ENCODE measurements around the gene MACF1. TPM values are rescaled to one million over a fixed set of nuclear protein-coding genes. Genes with fewer than 3 reads are reported as not detected.
"Not testable (repeated sequence)": the region's sequence is repeated elsewhere in the genome, so short reads cannot be mapped to it uniquely, and the experiment has no call there.

Gene MACF1, protein sequence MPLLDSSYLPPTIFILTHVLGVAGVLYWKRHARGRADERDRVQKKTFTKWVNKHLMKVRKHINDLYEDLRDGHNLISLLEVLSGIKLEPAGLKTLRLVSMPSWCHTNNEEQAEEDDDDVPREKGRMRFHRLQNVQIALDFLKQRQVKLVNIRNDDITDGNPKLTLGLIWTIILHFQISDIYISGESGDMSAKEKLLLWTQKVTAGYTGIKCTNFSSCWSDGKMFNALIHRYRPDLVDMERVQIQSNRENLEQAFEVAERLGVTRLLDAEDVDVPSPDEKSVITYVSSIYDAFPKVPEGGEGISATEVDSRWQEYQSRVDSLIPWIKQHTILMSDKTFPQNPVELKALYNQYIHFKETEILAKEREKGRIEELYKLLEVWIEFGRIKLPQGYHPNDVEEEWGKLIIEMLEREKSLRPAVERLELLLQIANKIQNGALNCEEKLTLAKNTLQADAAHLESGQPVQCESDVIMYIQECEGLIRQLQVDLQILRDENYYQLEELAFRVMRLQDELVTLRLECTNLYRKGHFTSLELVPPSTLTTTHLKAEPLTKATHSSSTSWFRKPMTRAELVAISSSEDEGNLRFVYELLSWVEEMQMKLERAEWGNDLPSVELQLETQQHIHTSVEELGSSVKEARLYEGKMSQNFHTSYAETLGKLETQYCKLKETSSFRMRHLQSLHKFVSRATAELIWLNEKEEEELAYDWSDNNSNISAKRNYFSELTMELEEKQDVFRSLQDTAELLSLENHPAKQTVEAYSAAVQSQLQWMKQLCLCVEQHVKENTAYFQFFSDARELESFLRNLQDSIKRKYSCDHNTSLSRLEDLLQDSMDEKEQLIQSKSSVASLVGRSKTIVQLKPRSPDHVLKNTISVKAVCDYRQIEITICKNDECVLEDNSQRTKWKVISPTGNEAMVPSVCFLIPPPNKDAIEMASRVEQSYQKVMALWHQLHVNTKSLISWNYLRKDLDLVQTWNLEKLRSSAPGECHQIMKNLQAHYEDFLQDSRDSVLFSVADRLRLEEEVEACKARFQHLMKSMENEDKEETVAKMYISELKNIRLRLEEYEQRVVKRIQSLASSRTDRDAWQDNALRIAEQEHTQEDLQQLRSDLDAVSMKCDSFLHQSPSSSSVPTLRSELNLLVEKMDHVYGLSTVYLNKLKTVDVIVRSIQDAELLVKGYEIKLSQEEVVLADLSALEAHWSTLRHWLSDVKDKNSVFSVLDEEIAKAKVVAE (N-terminal part only)
- total RNA-seq = 100 to 1,000 TPM; 159 to 163 TPM

DNA sequence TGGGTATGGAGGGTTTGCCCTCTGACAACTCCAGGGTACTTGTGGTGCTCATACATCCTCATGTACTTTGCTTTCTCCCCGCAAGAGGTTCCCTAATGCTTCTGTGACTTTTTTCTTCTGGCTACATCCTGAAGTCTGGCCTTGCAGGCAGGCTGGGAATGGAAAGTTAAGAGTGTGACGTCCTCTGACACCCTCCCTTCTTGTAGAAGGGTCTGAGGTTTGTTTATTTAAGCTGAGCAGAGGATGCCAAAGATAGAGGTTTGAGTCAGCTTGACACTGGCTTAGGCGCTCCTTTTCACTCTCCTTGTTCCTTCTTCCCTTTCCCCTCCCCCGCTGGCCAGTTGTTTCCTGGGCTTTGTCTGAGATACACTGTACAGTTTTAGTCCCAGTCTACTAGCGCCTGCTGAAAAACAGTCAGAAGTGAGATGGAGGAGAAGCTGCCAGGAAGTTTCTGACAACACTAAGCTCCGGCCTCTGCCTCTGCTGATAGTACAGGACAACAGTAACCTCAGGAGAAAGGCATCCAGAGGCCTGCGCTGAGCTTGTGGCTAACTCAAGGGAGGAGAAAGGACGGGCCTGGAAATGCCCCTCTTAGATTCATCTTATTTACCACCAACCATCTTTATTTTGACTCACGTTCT is at the start of gene MACF1:
Gene MACF1 (plus strand): TSS at position 255 of the 641 bp plus-strand sequence. CDS start 328 bp downstream, at position 583.
- POLR2A ChIA-PET = interaction anchor here (0.5 to 3.4 kb wide), 7 partner anchors 11 to 65 kb away, joined by 3 to 75 read pairs (median 6); no protein-coding TSS in a partner anchor

DNA sequence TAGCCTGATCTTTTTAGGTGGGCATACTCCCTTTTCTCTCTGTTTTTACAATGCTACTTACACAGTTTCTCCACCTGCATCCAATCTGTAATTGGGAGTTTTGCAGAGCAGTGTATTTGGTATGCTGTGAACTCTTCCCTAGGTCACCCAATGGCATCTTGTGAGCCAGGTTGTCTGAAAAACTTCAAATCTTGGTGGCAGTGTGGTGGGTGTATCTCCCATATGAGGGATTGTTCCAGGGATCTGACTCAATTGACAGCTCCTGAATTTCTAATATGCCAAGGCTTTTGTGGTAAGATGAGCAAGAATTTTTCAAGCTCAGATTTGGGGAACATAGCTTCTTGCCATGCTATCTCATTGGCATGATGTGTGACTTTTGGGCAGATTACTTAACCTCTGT is 47.2 kb upstream of the MACF1 start:
- ChIA-PET POLR2A (no interaction called here), CTCF (interaction anchor here (0.7 kb wide), 1 partner anchor 25 kb away, joined by 4 read pairs; no protein-coding TSS in a partner anchor)

More for the DNA sequence above, at the start of gene MACF1:
- CTCF ChIA-PET = interaction anchor here (1.0 to 7.4 kb wide), 9 partner anchors 10 to 58 kb away, joined by 3 to 41 read pairs (median 7); no protein-coding TSS in a partner anchor

DNA sequence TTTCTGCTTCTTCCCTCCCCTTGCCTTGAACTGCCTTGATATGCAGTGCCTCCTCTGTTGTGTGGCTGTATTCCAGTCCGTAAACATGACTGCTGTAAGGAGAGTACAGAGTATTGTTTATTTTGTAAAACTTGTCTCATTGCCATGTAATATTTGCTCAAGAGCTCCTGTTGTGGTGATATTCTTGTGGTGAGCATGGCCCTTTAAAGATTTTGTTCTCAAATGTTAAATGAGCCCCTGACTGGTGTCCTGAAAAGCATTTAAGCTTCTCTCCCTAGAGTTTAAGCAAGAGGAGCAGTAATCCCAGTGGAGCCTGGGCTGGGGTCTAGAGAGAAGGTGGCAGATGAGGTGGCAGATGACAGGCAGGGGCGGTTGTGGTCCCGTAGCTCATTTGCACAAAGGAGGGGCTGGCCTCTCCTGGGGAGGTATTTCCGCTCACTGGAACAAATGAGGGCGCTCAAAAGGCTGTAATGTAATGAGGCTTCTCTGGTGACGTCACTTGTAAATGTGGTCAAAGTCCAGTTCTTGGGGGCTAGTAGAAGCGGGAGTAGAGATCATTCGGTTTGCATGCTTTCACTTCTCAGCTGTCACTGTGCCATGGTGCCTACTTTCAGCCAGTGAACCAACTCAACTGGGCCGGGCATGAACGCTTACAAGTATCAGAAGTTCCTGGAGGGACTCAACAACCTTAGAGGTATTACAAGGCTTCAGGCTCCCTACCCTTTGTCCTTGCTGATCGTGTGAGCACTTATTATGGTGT is 46.0 kb upstream of the MACF1 start:
- POLR2A ChIA-PET = no interaction called here
- CTCF ChIA-PET = interaction anchor here (0.5 to 2.0 kb wide), 3 partner anchors 25 to 55 kb away, joined by 3 to 5 read pairs (median 3); no protein-coding TSS in a partner anchor

DNA sequence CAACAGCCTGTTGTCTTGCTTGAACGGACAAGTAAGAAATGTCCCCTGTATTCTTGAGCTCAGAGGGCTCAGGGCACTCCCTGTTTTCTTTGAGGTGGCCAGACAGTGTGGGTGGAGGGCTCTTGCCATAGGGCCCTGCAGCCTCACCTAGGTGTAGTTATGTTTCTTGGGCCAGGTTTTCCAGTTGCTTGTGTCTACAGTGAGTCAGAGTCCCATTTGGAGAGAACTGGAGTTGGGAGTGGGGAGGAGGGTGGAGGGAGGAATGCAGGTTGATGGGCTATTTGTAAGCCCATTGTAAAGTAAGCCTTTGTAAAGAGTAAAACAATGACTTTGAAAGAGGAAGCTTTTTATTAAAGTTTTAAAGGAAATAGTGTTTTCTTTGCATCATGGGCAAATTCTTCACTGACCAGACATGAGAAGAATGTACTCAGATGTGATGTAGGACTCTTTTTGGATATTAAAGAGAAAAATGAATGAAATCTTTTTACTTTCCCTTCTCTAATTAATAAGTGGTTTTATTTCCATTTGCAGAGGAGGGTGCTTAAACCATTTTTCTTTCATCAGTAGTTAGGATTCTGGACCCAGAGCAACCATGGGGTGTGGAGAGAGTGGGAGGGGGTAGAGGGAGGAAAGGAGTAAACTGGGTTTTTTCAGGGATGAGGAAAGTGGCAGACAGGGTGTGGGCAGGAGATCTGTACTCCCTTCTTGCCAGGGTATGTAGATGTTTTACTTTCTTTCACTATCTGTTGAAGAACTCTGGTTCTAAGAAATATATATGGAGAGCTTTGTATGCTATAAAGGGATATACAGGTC is 45.1 kb upstream of the MACF1 start:
- CTCF ChIA-PET = interaction anchor here (2.0 kb wide), 1 partner anchor 56 kb away, joined by 5 read pairs; no protein-coding TSS in a partner anchor
- POLR2A ChIA-PET = no interaction called here

DNA sequence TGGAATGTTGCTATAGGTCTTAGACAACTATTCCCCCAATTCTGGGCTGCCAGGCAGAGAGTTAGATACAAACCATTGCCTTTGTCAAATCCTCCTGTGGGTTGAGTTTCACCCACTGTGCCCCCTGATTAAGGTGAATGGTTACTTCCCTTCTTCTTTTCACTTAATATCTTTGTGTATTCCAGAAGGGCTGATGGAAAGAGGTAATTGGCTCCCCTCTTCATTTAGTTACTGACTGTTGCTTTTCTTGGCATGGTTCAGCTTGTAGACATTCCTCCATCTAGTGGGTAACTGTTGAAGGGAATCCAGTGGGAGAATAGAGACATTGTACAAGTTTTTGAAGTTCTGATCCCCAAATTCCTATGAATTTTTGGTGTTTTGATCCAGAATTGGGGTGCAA is 43.8 kb upstream of the MACF1 start:
- POLR2A ChIA-PET = no interaction called here

DNA sequence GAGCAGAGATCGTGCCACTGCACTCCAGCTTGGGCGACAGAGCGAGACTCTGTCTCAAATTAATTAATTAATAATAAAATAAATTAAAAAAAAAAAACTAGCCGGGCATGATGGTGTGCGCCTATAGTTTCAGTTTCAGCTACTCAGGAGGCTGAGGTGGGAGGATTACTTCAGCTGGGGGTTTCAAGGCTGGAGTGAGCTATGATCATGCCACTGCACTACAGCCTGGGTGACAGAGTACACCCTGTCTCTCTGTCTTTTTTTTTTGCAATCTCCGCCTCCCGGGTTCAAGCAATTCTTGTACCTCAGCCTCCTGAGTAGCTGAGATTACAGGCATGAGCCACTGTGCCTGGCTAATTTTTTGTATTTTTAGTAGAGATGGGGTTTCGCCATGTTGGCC is 42.7 kb upstream of the MACF1 start:
- CTCF ChIA-PET, POLR2A ChIA-PET: not testable (repeated sequence)

More for the DNA sequence above, 43.8 kb upstream of the MACF1 start:
- CTCF ChIA-PET = no interaction called here

DNA sequence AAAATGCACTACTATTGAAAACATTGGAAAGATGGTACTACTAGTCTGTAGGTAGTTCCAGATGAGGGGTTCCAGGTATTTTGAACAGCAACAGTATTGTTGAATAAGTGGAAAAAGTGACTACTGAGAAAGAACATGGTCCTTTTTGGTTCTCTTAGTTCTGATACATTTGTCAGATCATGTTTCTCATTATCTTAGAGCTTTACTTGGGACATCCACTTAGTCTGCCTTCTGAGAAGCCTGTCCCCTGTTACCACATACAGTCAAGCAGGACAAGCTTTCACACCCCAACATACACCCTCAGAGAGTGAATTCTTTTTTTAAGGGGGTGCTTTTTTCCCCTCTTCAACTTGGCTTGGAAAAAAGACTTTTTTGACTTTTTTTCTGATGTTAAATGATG is 41.0 kb upstream of the MACF1 start:
- ChIA-PET POLR2A (interaction anchor here (0.9 kb wide), 1 partner anchor 21 kb away, joined by 3 read pairs; no protein-coding TSS in a partner anchor), CTCF (interaction anchor here (1.5 kb wide), 1 partner anchor 29 kb away, joined by 3 read pairs; no protein-coding TSS in a partner anchor)

DNA sequence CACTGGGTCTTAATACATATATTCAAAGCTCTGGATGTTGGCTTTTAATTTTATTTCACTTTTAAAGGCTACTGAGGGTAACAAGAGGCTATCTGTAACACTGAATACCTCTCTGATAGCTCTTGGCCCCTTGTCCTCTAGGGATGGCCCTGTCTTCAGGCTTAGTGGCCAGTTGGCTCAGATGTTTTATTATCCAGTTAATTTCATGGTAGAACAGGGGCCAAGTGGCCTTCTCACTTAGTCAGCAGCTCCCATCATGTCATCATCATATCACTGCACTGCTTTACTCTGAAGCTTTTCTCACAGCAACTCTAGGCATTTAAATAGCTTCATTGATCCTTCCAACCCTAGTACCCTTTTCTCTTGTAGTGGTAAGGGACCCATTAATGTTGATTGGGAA is 40.2 kb upstream of the MACF1 start:
- ChIA-PET POLR2A (no interaction called here), CTCF (interaction anchor here (1.5 kb wide), 1 partner anchor 28 kb away, joined by 3 read pairs; no protein-coding TSS in a partner anchor)

DNA sequence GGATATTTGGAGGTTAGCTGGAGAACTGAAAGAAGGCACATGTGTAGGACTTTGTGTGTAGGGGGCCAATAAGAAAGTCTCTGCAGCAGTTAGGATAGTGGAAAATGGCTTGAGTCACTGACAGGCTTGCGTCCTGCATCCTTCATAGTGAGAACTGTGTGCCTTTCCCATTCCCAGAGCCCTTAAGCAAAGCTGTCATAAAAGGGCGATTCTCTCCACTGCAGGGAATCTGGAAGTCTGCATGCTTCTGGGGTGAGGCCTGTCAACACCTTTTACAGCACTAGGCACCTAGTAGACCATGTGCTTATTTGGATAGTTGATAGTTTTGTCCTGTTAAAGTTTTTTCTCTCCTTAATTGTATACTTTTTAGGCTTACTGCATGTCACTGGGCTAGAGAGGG is 39.4 kb upstream of the MACF1 start:
- POLR2A ChIA-PET = no interaction called here
- CTCF ChIA-PET = no interaction called here

DNA sequence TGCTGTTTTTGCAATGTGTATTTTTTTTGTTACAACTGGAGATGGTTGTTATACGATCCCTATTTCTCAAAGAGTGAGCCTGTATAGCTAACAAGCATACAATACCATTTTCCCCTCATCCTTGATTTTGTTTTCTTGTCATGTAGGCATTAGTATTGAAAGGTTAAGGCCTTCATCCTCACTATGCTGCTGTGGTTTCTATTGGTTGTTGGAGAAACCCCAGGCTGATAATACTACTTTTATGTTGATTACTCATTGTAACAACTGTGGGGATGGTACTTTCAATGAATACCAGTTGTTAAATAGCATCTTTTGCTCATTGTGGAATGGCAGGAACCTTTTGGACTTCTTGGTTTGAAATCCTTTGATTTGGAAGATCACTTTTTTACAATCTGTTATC is 39.0 kb upstream of the MACF1 start:
- ChIA-PET POLR2A (no interaction called here), CTCF (no interaction called here)

DNA sequence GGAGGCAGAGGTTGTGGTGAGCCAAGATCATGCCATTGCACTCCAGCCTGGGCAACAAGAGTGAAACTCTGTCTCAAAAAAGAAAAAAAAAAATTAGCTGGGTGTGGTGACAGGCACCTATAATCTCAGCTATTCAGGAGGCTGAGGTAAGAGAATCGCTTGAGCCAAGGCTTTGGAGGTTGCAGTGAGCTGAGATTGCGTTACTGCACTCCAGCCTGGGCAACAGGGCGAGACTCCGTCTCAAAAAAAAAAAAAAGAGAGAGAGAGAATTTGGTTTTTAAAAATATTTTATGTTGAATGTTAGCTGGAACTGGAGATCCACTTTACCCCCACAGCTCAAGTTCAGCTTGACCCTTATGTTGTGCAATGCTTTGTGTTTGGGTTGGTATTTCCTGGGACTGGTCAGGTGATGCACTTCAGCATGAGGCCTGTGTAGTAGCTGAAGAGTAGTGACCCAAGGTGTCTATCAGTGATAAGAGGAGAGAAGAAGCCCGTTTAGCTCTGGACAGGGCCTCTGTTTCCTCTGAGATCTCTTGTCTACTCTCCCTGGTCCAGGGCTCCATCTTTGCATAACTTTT is 36.8 kb upstream of the MACF1 start:
- CTCF ChIA-PET = interaction anchor here (0.6 to 1.7 kb wide), 3 partner anchors 25 to 93 kb away, joined by 3 to 4 read pairs (median 3); no protein-coding TSS in a partner anchor

DNA sequence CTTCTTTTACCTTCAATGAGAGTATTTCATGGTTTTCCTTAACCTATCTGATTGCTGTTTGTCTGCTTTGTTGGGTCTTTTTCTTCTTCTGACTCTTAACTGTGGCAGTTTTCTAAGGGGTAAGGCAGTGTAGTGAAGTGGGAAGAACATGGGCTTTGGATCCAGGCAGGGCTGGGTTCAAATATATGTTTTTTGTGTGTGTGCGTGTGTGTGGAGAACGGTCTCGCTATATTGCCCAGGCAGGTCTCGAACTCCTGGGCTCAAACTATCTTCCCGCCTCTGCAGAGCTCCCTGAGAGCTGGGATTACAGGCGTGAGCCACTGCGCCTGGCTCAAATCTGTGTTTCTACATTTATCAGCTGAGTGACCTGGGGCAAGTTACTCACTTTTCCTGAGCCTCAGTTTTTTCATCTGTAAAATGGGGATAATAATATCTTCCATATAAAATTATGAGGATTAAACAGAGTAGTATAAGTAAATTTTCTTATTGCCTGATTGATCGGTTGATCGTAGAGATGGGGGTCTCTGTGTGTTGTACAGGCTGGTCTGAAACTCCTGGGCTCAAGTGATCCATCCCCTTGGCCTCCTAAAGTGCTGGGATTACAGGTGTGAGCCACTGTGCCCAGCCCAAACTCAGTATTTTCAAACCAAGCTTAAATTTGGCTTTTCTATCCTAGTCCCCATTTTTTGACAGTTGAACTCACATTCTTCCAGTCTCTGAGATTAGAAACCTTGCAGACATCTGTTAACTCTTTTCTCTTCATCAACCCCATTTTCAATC is 36.0 kb upstream of the MACF1 start:
- CTCF ChIA-PET = interaction anchor here (1.0 to 1.7 kb wide), 2 partner anchors 24 to 90 kb away, joined by 3 to 4 read pairs; no protein-coding TSS in a partner anchor
- POLR2A ChIA-PET = no interaction called here

More for the DNA sequence above, 36.8 kb upstream of the MACF1 start:
- POLR2A ChIA-PET = no interaction called here

DNA sequence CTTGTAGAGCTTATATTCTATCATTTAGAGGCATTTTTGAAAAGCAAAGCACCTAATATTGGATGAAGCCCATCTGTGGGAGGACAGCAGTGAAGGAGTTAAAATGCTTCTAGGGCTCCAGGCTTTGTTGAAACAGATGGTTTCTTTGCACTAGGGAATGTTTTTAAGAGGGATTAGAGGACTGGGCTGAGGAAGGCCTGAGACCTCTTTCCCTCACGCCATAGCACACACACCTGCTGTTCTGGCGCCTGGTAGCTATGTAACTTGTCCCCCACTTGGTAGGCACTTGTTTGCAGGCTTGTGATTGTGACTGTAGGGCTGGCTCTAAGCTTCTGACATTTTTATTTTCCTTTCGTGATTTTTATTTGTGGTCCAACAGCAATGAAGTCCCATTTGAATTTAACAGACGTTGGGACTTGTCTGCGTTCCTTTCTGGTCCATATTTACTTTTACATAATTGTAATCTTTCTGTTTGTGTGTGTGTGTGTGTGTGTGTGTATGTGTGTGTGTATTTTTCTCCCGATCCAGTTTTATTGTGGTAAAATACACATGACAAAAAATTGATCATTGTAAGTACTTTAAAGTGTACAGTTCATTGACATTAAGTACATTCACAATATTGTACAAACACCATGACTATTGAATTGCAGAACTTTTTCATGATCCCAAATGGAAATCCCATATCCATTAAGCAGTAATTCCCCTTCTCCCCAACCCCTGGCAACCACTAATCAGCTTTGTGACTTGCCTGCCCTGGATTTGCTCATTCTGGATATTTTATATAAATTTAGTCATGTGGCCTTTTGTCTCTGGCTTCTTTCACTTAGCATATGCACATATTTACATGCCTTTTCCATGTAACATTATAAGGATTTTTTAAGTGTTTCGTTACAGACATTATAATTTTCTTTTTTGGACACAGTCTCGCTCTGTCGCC is 33.5 kb upstream of the MACF1 start:
- POLR2A ChIA-PET = no interaction called here
- CTCF ChIA-PET = no interaction called here

DNA sequence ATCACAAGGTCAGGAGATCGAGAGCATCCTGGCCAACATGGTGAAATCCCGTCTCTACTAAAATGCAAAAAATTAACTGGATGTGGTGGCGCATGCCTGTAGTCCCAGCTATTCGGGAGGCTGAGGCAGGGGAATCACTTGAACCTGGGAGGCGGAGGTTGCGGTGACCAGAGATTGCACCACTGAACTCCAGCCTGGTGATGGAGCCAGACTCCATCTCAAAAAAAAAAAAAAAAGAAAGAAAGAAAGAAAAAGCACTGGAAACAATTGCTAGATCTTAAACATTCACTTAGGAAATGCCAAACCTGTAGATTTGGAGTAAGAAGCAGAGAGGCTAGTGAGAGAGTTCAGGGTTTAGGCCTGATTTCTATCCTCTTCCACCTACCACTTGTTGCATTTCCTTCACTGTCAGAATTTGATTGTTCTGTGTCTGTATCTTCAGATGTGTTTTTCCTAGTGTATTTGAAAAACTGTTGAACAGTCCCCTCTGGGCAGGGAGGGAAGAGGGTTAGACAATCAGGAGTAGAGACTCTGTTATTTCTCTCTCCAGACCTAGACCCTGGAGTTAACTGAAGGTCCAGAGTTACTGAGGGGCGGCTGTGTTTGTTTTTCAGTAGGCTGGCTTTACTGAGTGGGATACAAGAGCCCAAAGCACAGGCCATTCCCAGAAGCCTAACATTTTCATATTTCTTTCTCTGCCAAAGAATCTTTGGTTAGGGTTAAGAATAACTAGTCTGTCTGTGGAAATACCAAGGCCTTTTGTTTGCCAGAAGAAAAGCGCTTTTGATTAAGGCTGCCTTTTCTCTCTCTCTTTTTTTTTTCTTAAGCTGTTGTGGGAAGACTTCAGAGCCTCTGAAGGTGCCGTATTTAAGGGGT is 31.1 kb upstream of the MACF1 start:
- ChIA-PET CTCF (interaction anchor here (0.6 kb wide), 1 partner anchor 63 kb away, joined by 3 read pairs; no protein-coding TSS in a partner anchor), POLR2A (interaction anchor here (0.6 kb wide), 1 partner anchor 234 kb away, joined by 3 read pairs; no protein-coding TSS in a partner anchor)
